NB4 (cell line): ENCODE results near the gene SLC29A4.

ENCODE experiments used
- CTCF ChIP-seq: IDR thresholded peaks from one replicate; pipeline ENCODE4 v1.5.1; 2012; ENCODE audit warnings: low read depth, low read length
- MAX ChIP-seq: IDR thresholded peaks from 2 replicates; pipeline ENCODE4 v1.6.1; 2011; ENCODE audit warnings: low read depth, low read length
- POLR2A ChIP-seq: IDR thresholded peaks from 2 replicates; pipeline ENCODE4 v1.6.1; 2011; ENCODE audit warnings: mild to moderate bottlenecking; ENCODE audit not compliant: insufficient read length; ENCODE audit errors: extremely low read depth

GRCh38 chr7:5352440-5353010, 69.8 kb downstream of the SLC29A4 start:
- TF ChIP-seq CTCF (no peak), POLR2A (no peak), MAX (no peak)
